NCI-H526 treated with DMSO at 0.1 percent for 48 hours (cell line): Measurements from ENCODE around the gene TCF19.
"Not testable (repeated sequence)": the region's sequence is repeated elsewhere in the genome, so short reads cannot be mapped to it uniquely, and the experiment has no call there.

ENCODE experiments used
- DNase-seq: peaks from one replicate; lab custom pipeline; 2025; lab: John Stamatoyannopoulos, UW

Gene TCF19

DNA sequence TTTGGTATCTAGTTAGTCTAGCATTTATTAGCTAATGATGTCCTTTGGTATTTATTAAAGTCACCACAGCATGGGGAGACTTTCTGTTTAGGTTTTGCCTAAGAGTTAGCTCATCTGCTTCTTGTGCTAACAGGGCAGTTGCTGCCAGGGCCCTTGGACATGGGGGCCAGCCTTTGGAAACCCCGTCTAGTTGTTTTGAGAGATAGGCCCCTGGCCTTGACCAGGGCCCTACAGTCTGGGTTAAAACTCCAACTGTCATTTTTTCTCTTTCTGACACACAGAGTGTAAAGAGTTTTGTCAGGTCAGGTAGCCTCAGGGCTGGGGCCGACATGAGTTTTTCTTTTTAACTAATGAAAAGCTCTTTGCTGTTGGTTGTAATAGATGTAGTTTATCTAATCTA, 24.9 kb downstream of the TCF19 start:
- not testable (repeated sequence) for DNase-seq

- DNase-seq, result not testable (repeated sequence)
These were observed 25.5 kb downstream of the TCF19 start for GRCh38 chr6:31183859-31184258.

GRCh38 chr6:31185695-31186051, 27.3 kb downstream of the TCF19 start:
- DNase-seq, result not testable (repeated sequence)

DNA sequence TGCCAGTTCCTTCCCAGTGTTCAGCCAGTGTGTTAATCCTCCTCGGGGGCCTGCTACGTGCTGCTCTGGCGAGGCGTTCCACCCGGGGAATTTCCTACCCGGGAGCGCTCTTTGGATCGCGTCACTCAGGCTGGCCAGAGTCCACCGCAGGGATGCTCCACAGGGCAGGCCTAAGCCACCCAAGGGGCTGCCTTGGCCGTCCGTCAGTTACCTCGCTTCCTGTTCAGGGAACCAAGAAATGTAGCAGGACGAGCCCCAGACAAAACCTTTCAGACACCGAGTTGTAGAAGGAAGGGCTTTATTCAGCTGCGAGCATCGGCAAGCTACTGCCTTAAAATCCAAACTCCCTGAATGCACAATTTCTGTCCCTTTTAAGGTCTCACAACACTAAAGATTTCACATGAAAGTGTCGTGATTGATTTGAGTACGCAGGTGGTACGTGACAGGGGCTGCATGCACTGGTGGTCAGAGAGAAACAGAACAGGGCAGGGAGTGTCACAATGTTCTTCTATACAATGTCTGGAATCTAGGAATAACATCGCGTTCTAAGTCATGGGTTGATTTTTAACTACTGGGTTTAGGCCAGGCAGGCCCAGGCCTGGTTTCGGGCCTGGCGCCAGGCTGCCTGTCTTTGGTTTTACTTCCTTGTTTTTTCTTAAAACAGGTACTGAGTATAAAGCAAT, 27.8 kb downstream of the TCF19 start:
- no peak for DNase-seq

- DNase-seq, result no peak
These were observed 29.4 kb downstream of the TCF19 start for GRCh38 chr6:31187780-31188194.

GRCh38 chr6:31189223-31189622, 30.8 kb downstream of the TCF19 start:
- DNase-seq, result not testable (repeated sequence)

DNA sequence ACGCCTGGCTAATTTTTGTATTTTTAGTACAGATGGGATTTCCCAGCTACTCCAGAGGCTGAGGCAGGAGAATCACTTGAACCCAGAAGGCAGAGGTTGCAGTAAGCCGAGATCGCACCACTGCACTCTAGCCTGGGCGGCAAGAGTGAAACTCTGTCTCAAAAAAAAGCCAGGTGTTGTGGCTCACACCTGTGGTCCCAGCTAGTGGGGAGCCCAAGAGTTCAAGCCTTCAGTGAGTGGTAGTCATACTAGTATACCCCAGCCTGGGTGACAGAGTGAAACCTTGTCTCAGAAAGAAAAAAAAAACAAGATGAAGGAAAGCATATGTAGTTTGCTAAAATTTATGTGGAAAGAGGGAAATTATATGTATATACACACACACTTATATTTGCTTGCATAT, 32.1 kb downstream of the TCF19 start:
- no peak for DNase-seq

- peak; percentile 31 for DNase-seq
These were observed 34.2 kb downstream of the TCF19 start for GRCh38 chr6:31192431-31193105.

GRCh38 chr6:31193206-31193605, 34.8 kb downstream of the TCF19 start:
- DNase-seq, result no peak

- no peak for DNase-seq
These were observed 35.9 kb downstream of the TCF19 start for GRCh38 chr6:31194061-31194834.

DNA sequence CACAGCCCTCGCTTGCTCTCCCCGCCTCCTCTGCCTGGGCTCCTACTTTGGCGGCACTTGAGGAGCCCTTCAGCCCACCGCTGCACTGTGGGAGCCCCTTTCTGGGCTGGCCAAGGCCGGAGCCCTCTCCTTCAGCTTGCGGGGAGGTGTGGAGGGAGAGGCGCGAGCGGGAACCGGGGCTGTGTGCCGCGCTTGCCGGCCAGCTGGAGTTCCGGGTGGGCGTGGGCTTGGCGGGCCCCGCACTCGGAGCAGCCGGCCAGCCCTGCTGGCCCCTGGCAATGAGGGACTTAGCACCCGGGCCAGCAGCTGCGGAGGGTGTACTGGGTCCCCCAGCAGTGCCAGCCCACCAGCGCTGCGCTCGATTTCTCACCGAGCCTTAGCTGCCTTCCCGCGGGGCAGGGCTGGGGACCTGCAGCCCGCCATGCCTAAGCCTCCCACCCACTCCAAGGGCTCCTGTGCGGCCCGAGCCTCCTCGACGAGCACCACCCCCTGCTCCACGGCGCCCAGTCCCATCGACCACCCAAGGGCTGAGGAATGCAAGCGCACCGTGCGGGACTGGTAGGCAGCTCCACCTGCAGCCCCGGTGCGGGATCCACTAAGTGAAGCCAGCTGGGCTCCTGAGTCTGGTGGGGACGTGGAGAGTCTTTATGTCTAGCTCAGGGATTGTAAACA, 37.1 kb downstream of the TCF19 start:
- DNase-seq, result not testable (repeated sequence)

GRCh38 chr6:31196251-31197022, 38.0 kb downstream of the TCF19 start:
- DNase-seq, result not testable (repeated sequence)

GRCh38 chr6:31197559-31198305, 39.3 kb downstream of the TCF19 start:
- DNase-seq, result peak; percentile 91

- not testable (repeated sequence) for DNase-seq
These were observed 40.7 kb downstream of the TCF19 start for GRCh38 chr6:31199105-31199452.

GRCh38 chr6:31202259-31203166, 44.1 kb downstream of the TCF19 start:
- peak; percentile 11 for DNase-seq

DNA sequence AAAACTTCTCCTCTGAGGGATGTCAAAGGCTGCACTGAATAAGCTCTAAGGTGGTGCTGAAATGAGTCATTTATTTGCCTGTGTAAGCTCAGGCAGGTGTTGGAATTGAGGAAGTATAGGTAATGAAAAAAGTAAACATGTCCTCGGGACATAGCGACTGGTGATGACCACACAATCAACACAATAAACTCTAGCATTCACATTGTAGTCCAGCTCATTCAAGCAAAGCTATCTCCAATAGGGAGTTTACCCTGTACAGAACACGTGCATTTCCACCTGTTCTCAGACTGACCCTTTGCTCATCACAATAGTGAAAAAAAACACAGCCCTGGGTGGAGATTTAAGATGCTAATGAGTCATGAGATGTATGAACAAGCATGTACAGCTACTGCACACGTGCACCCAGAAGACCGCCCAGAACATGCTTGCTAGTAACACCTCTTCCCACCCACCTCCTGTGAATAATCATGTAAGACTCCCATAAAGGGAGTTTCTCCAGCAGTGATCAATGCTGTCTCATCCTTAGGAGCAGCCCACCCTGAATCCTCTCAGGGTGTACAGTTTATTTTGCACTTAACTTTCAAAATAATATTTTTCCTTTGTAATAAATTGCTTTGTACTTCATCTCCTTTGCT, 45.1 kb downstream of the TCF19 start:
- DNase-seq, result peak; percentile 94

- no peak for DNase-seq
These were observed 46.4 kb downstream of the TCF19 start for GRCh38 chr6:31204751-31205145.

- DNase-seq, result no peak
These were observed 47.2 kb downstream of the TCF19 start for GRCh38 chr6:31205638-31206037.

- no peak for DNase-seq
These were observed 50.1 kb downstream of the TCF19 start for GRCh38 chr6:31208506-31208905.
